Mesenchymal stem cell (in vitro differentiated cells and primary cell): Measurements from ENCODE around the gene SDHAF2.
"Not testable (repeated sequence)": the region's sequence is repeated elsewhere in the genome, so short reads cannot be mapped to it uniquely, and the experiment has no call there.

Experiments
- DNase-seq: peaks from one replicate; pipeline ENCODE4 v3.0.0-alpha.2; 2013
- H2AFZ ChIP-seq: one replicate; pipeline ENCODE4 v1.6.1; 2013; ENCODE audit warnings: low read depth, mild to moderate bottlenecking, control low read depth, inconsistent platforms, low read length, moderate library complexity
- H2AK5ac ChIP-seq: 2 replicates; pipeline ENCODE4 v1.6.1; 2013; ENCODE audit warnings: low read length, moderate library complexity, mild to moderate bottlenecking, inconsistent platforms; ENCODE audit not compliant: severe bottlenecking
- H2BK120ac ChIP-seq: one replicate; pipeline ENCODE4 v1.6.1; 2013; ENCODE audit warnings: low read depth, mild to moderate bottlenecking, inconsistent platforms, low read length, moderate library complexity
- H2BK12ac ChIP-seq, 2 experiments: one replicate each; pipeline ENCODE4 v1.6.1; 2013; ENCODE audit warnings: inconsistent platforms in 2 of 2, low read length in 2 of 2, mild to moderate bottlenecking in 2 of 2, moderate library complexity in 2 of 2, control low read depth in 1 of 2
- H2BK15ac ChIP-seq: one replicate; pipeline ENCODE4 v1.6.1; 2013; ENCODE audit warnings: mild to moderate bottlenecking, low read depth, inconsistent platforms; ENCODE audit not compliant: poor library complexity, severe bottlenecking
- H2BK5ac ChIP-seq: 2 replicates; pipeline ENCODE4 v1.6.1; 2013; ENCODE audit warnings: low read depth, mild to moderate bottlenecking, low read length, control low read depth, inconsistent platforms; ENCODE audit not compliant: poor library complexity, severe bottlenecking
- H3K14ac ChIP-seq, 2 experiments: one replicate each; pipeline ENCODE4 v1.6.1; 2013; ENCODE audit warnings: inconsistent platforms in 2 of 2, low read length in 2 of 2, control low read depth in 1 of 2, mild to moderate bottlenecking in 1 of 2, moderate library complexity in 1 of 2
- H3K18ac ChIP-seq, 2 experiments: one replicate each; pipeline ENCODE4 v1.6.1; 2013; ENCODE audit warnings: inconsistent platforms in 2 of 2, low read length in 2 of 2, control low read depth in 1 of 2, low read depth in 1 of 2, mild to moderate bottlenecking in 1 of 2
- H3K23ac ChIP-seq, 2 experiments: one replicate each; pipeline ENCODE4 v1.6.1; 2013; ENCODE audit warnings: inconsistent platforms in 2 of 2, low read length in 2 of 2, mild to moderate bottlenecking in 2 of 2, moderate library complexity in 2 of 2, control low read depth in 1 of 2
- H3K27ac ChIP-seq: 2 replicates; pipeline ENCODE4 v1.5.1; 2013; ENCODE audit warnings: mild to moderate bottlenecking, moderate library complexity, low read length, control low read depth, inconsistent platforms; ENCODE audit not compliant: poor library complexity, severe bottlenecking
- H3K27me3 ChIP-seq, 2 experiments: 2 replicates each; pipeline versions ENCODE4 v1.6.1 to v1.7.0; 2013; ENCODE audit warnings: low read length in 2 of 2, mild to moderate bottlenecking in 2 of 2, moderate library complexity in 2 of 2, control low read depth in 1 of 2, inconsistent platforms in 1 of 2; ENCODE audit not compliant: control insufficient read depth in 1 of 2, insufficient read depth in 1 of 2
- H3K36me3 ChIP-seq, 2 experiments: 2 replicates each; pipeline versions ENCODE4 v1.6.1 to v1.7.0; 2013; ENCODE audit warnings: low read length in 2 of 2, control low read depth in 1 of 2, inconsistent platforms in 1 of 2, low read depth in 1 of 2, mild to moderate bottlenecking in 1 of 2; ENCODE audit not compliant: insufficient read depth in 2 of 2, control insufficient read depth in 1 of 2
- H3K4ac ChIP-seq, 2 experiments: one replicate each; pipeline ENCODE4 v1.6.1; 2013; ENCODE audit warnings: inconsistent platforms in 2 of 2, low read length in 2 of 2, mild to moderate bottlenecking in 2 of 2, moderate library complexity in 2 of 2, control low read depth in 1 of 2, low read depth in 1 of 2
- H3K4me1 ChIP-seq: 2 replicates; pipeline ENCODE4 v1.6.1; 2013; ENCODE audit warnings: low read depth, low read length, control low read depth; ENCODE audit not compliant: control insufficient read depth, insufficient read depth
- H3K4me2 ChIP-seq: 2 replicates; pipeline ENCODE4 v1.6.1; 2013; ENCODE audit warnings: low read length, mild to moderate bottlenecking, inconsistent platforms; ENCODE audit not compliant: poor library complexity, severe bottlenecking
- H3K4me3 ChIP-seq, 2 experiments: 2 replicates each; pipeline versions ENCODE4 v1.5.1 to v1.7.0; 2013; ENCODE audit warnings: low read length in 2 of 2, mild to moderate bottlenecking in 2 of 2, control low read depth in 1 of 2, low read depth in 1 of 2; ENCODE audit not compliant: insufficient read depth in 1 of 2
- H3K79me1 ChIP-seq: replicated peaks from 2 replicates; pipeline ENCODE4 v1.6.1; 2013; ENCODE audit warnings: mild to moderate bottlenecking, control low read depth, low read length, inconsistent platforms; ENCODE audit not compliant: poor library complexity, severe bottlenecking
- H3K9ac ChIP-seq: 2 replicates; pipeline ENCODE4 v1.7.0; 2013; ENCODE audit warnings: mild to moderate bottlenecking, low read length, moderate library complexity
- H3K9me3 ChIP-seq: 2 replicates; pipeline ENCODE4 v1.7.0; 2013; ENCODE audit warnings: mild to moderate bottlenecking, low read length; ENCODE audit not compliant: control insufficient read depth
- H4K8ac ChIP-seq: one replicate; pipeline ENCODE4 v1.6.1; 2013; ENCODE audit warnings: inconsistent platforms, mild to moderate bottlenecking, low read length, moderate library complexity
- H4K91ac ChIP-seq: one replicate; pipeline ENCODE4 v1.6.1; 2013; ENCODE audit warnings: mild to moderate bottlenecking, low read length, inconsistent platforms
- WGBS: methylation state at CpG from one replicate; pipeline ENCODE4 v1.1.7; 2013; ENCODE audit warnings: mixed read lengths; 5-methylcytosine and 5-hydroxymethylcytosine counted together

SDHAF2 gene

DNA sequence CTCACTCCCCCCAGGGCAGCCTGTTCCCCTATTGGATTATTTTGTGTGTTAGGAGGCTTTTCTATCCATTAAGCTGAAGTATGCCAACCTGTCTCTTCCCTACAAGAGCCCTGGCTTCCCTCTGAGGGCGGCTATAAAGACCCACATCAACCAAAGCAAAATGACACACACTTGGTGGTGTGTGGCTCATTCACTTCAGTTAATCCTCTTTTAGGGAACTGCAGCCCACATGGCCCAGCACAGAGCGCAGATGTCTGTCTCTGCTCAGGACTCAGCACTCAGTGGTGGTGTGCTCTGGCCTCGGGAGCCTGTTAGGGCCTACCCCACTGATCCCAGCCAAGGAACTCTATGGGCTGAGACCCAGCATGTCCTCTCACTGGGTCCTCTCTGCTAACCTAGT is 46.4 kb downstream of the SDHAF2 start:
- no peak overlapping the region for H4K8ac ChIP-seq
- H2BK12ac ChIP-seq = no peak overlapping the region
- no peak overlapping the region for H3K14ac ChIP-seq
- H3K4me1 ChIP-seq = peaks cover 2% of the 10 kb centered on the region
- H3K18ac ChIP-seq = no peak overlapping the region
- H3K79me1 ChIP-seq = no peaks in the 10 kb centered on the region
- no peak overlapping the region for H3K4me2 ChIP-seq
- no peak overlapping the region for H2BK15ac ChIP-seq
- H4K91ac ChIP-seq = no peak overlapping the region
- H3K9ac ChIP-seq = no peak overlapping the region
- H2AK5ac ChIP-seq = no peak overlapping the region
- DNase-seq = no peak
- H3K27ac ChIP-seq = no peak overlapping the region
- H3K4ac ChIP-seq = no peak overlapping the region
- H3K4me3 ChIP-seq = no peak overlapping the region
- H3K23ac ChIP-seq = no peak overlapping the region
- no peak overlapping the region for H2AFZ ChIP-seq
- H3K9me3 ChIP-seq = no peaks in the 10 kb centered on the region
- 91% methylated on average over 3 of the region's 3 CpGs for WGBS
- H3K27me3 ChIP-seq = peaks cover 25 to 29% of the 10 kb centered on the region in 2 experiments
- H2BK120ac ChIP-seq = no peak overlapping the region
- H2BK5ac ChIP-seq = no peak overlapping the region
- peaks cover 0 to 4% of the 10 kb centered on the region in 2 experiments for H3K36me3 ChIP-seq

DNA sequence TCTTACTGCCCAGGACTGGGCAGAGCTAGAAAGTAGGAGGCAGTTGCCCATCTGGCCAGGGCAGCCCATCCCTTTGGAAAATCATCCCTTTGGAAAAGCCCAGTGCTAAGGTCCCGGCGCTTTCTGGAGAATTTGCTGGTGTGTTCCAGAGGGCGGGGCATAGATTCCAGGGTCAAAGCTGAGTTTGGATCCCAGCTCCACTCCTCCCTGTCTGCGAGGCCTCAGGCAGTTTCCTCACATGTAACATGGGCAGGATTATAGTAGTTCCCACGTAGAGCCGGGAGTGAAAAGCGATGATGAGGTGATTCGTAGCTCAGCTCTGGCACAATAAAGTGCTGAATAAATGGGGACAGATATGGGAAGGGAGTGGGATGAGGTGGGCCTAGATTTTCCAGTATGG is 47.2 kb downstream of the SDHAF2 start:
- WGBS = 83% methylated on average over 8 of the region's 8 CpGs
- Histone ChIP-seq H4K8ac (no peak overlapping the region), H3K4ac (no peak overlapping the region), H3K14ac (no peak overlapping the region), H3K9ac (peak overlapping the region; percentile 63), H3K27me3 (peaks cover 31 to 36% of the 10 kb centered on the region in 2 experiments), H3K27ac (no peak overlapping the region), H2BK120ac (no peak overlapping the region), H3K4me3 (no peak overlapping the region), H2AFZ (no peak overlapping the region), H3K36me3 (peaks cover 0 to 3% of the 10 kb centered on the region in 2 experiments), H3K4me1 (peaks cover 2% of the 10 kb centered on the region), H2BK12ac (no peak overlapping the region), H4K91ac (no peak overlapping the region), H2BK5ac (no peak overlapping the region), H2AK5ac (no peak overlapping the region), H3K79me1 (no peaks in the 10 kb centered on the region), H3K18ac (no peak overlapping the region), H3K23ac (no peak overlapping the region), H2BK15ac (no peak overlapping the region), H3K9me3 (no peaks in the 10 kb centered on the region), H3K4me2 (no peak overlapping the region)
- no peak for DNase-seq

DNA sequence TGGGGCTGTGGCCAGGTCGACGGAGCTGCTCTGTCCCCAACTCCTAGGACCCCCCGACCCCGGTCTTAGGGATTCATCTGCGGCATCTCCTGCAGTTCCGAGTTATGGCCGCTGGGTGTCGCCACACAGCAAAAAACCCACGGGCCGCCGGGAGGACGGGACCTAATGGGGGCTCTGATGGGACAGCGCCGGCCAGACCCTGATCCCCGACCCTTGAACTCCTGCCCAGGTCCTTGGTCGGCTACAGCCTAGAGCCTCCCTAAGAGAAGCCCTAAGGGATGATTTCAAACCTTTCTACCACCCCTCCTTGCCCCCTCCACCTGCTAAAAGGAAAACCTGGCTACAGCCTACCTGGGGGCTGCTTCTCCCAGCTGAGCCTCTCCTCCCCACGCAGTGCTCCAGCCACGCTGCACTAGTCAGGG is 47.8 kb downstream of the SDHAF2 start:
- Histone ChIP-seq H2AK5ac (no peak overlapping the region), H4K8ac (no peak overlapping the region), H3K4me1 (peaks cover 2% of the 10 kb centered on the region), H4K91ac (no peak overlapping the region), H3K14ac (no peak overlapping the region), H3K27ac (no peak overlapping the region), H3K18ac (no peak overlapping the region), H3K36me3 (peaks cover 0 to 3% of the 10 kb centered on the region in 2 experiments), H2BK5ac (no peak overlapping the region), H3K9ac (peak overlapping the region; percentile 63), H2BK12ac (no peak overlapping the region), H3K4me3 (no peak overlapping the region), H3K9me3 (no peaks in the 10 kb centered on the region), H3K4me2 (no peak overlapping the region), H3K27me3 (peaks cover 37 to 42% of the 10 kb centered on the region in 2 experiments), H3K4ac (no peak overlapping the region), H2AFZ (no peak overlapping the region), H2BK120ac (no peak overlapping the region), H2BK15ac (no peak overlapping the region), H3K23ac (no peak overlapping the region), H3K79me1 (no peaks in the 10 kb centered on the region)
- peak; percentile 35 for DNase-seq
- WGBS = 5% methylated on average over 18 of the region's 18 CpGs

DNA sequence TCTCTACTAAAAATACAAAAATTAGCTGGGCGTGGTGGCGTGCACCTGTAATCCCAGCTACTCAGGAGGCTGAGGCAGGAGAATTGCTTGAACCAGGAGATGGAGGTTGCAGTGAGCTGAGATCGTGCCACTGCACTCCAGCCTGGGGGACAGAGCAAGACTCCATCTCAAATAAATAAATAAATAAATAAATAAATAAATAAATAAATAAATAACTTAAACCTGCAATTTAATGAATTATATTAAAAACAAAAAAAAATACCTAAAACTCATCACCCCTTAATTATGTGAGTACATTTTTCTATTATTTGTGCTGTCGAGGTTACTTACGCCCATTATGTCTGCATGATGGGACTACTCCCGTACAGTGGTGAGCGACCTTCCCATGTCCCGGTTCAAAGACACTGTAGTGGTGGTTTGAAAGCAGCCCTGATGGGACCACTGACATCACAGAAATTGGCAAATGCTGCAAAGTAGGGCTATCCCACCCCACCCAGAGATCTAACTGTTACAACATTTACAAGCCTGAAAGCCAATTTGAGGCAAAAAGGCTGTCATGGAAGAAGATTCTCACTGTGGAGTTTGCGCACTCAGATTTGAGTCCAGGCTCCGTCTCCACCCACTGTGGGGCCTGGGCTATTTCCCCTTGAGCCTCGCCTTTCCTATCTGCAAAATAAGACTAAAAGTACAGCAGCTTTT is 49.6 kb downstream of the SDHAF2 start:
- not testable (repeated sequence) for H3K18ac ChIP-seq, H4K8ac ChIP-seq, H4K91ac ChIP-seq, H3K4ac ChIP-seq, H2AFZ ChIP-seq, H3K14ac ChIP-seq, DNase-seq, H2AK5ac ChIP-seq, H3K4me2 ChIP-seq, H2BK120ac ChIP-seq, H3K4me3 ChIP-seq, H2BK15ac ChIP-seq, H3K4me1 ChIP-seq, H3K36me3 ChIP-seq, H3K27ac ChIP-seq, H3K23ac ChIP-seq, H2BK5ac ChIP-seq, H3K9ac ChIP-seq, H3K79me1 ChIP-seq, H2BK12ac ChIP-seq, H3K9me3 ChIP-seq
- 96% methylated on average over 8 of the region's 11 CpGs for WGBS
- peaks cover 44 to 49% of the 10 kb centered on the region in 2 experiments for H3K27me3 ChIP-seq
